Ovary (tissue), 10 donors: Measurements from ENCODE around the gene UBE2N. TPM values are rescaled to one million over a fixed set of nuclear protein-coding genes. Genes with fewer than 3 reads are reported as not detected.

Source experiments
- DNase-seq, 5 donors: peaks; one replicate each; pipeline ENCODE4 v3.0.0-alpha.2; 2019 to 2020
- H3K27ac ChIP-seq, 2 donors: fragments of 200-600 bp; one replicate each; pipeline versions ENCODE4 v1.5.1 to v1.8.0; 2019 to 2022
- H3K27me3 ChIP-seq: fragments of 200-600 bp; one replicate; pipeline ENCODE4 v1.8.0; 2022
- H3K36me3 ChIP-seq: fragments of 200-600 bp; sonication (generic); one replicate; pipeline ENCODE4 v1.5.1; 2019
- H3K4me1 ChIP-seq: one replicate; pipeline ENCODE4 v1.8.1; 2013; ENCODE audit warnings: mild to moderate bottlenecking, moderate library complexity; ENCODE audit not compliant: insufficient read depth
- H3K4me3 ChIP-seq: fragments of 200-600 bp; sonication (generic); one replicate; pipeline ENCODE4 v1.5.1; 2017
- H3K9me3 ChIP-seq, 2 donors: fragments of 200-600 bp in 1 of 2; sonication (generic) in 1 of 2; one replicate each; pipeline versions ENCODE4 v1.5.1 to v1.8.1; 2013 to 2019; ENCODE audit warnings: mild to moderate bottlenecking in 1 of 2, moderate library complexity in 1 of 2
- EP300 ChIP-seq: sonication (generic); formaldehyde crosslinking; IDR thresholded peaks from one replicate; pipeline ENCODE4 v1.6.1; 2017; ENCODE audit warnings: antibody characterized with exemption
- POLR2A ChIP-seq: fragments of 450-650 bp; IDR thresholded peaks from one replicate; pipeline ENCODE4 v1.6.1; 2017; ENCODE audit warnings: antibody characterized with exemption, mild to moderate bottlenecking, moderate library complexity
- WGBS, 3 donors: extraction: QIAGEN DNeasy Blood & Tissue Kit in 1 of 3; methylation state at CpG; one replicate each; pipeline versions ENCODE4 v1.1.5 to v1.1.7; 2013 to 2017; 5-methylcytosine and 5-hydroxymethylcytosine counted together
- intact Hi-C, 4 donors: fragments of 100-400 bp; cut with DNase I; formaldehyde crosslinking; loops; one replicate each; pipeline versions ENCODE4 v1.11.0 to v1.15.1; 2022 to 2023
- long read RNA-seq, 3 donors: library from polyadenylated mRNA in 2 of 3; unstranded in 2 of 3; transcript quantifications; one replicate each; pipeline ENCODE4 v2.0.0 and lab custom pipeline, GENCODE V29; 2021 to 2026
- polyA plus RNA-seq, 2 donors: library from polyadenylated mRNA; stranded (reverse); fragments of 200-250 nt in 1 of 2; fragments of 350-450 nt in 1 of 2; fragmentation: Illumina TruSeq in 1 of 2; extraction: RNeasy Lipid Tissue Mini Kit (QIAGEN cat#74804) in 1 of 2; gene quantifications; one replicate each; pipeline ENCODE4 v1.2.3, GENCODE V29; 2013 to 2014
- total RNA-seq, 7 donors: library from RNA; depleted of rRNA in 2 of 7; stranded (reverse); fragments of >200 nt in 2 of 7; fragmentation: NEBNext Ultra II Directional in 3 of 7; extraction: Animal tissue kit (Norgen Biotek cat#: 25700) in 3 of 7; gene quantifications; one replicate each; pipeline versions ENCODE4 v1.1.0 to v1.2.4, GENCODE V29; 2016 to 2023
- TF ChIP-seq, protein P1 (sequence below), 3 donors: fragments of 450-650 bp in 2 of 3; fragments of 200-600 bp in 1 of 3; IDR thresholded peaks; one replicate each; pipeline versions ENCODE4 v1.5.1 to v1.8.0; 2016 to 2022; ENCODE audit warnings: antibody characterized with exemption in 3 of 3, mild to moderate bottlenecking in 1 of 3
- donor health status: DM: no; HTN: no; CAD: no; lungs with moderate emphysema.
- donor health status: DM: no; HTN: no; CAD: no.
- donor health status: Bipolar disorder and iron deficiency.
- donor health status: DM: yes; HTN: yes; CAD: no.
- donor health status: DM: no; HTN: no; CAD: no.
- donor health status: DM: yes; HTN: yes; CAD: no.

UBE2N gene, protein sequence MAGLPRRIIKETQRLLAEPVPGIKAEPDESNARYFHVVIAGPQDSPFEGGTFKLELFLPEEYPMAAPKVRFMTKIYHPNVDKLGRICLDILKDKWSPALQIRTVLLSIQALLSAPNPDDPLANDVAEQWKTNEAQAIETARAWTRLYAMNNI
- total RNA-seq (100 to 1,000 TPM in 1 of 7 donors, 10 to 100 TPM in 6; 18.8 to 102 (median 63.3) TPM), polyA plus RNA-seq (10 to 100 TPM; 36.1 to 90.6 TPM)
- long read RNA-seq, donor 1, full-length matches to known transcripts: 100 of 109 reads
- long read RNA-seq, donor 1, partial matches to known transcripts: 5 of 109 reads
- long read RNA-seq, donor 1, other reads (novel, unspliced or antisense): 4 of 109 reads
- long read RNA-seq, donor 2, full-length matches to known transcripts: 98 of 104 reads
- long read RNA-seq, donor 2, partial matches to known transcripts: 0 of 104 reads
- long read RNA-seq, donor 2, other reads (novel, unspliced or antisense): 6 of 104 reads
- long read RNA-seq, donor 3, full-length matches to known transcripts: 64 of 73 reads
- long read RNA-seq, donor 3, partial matches to known transcripts: 3 of 73 reads
- long read RNA-seq, donor 3, other reads (novel, unspliced or antisense): 6 of 73 reads

DNA sequence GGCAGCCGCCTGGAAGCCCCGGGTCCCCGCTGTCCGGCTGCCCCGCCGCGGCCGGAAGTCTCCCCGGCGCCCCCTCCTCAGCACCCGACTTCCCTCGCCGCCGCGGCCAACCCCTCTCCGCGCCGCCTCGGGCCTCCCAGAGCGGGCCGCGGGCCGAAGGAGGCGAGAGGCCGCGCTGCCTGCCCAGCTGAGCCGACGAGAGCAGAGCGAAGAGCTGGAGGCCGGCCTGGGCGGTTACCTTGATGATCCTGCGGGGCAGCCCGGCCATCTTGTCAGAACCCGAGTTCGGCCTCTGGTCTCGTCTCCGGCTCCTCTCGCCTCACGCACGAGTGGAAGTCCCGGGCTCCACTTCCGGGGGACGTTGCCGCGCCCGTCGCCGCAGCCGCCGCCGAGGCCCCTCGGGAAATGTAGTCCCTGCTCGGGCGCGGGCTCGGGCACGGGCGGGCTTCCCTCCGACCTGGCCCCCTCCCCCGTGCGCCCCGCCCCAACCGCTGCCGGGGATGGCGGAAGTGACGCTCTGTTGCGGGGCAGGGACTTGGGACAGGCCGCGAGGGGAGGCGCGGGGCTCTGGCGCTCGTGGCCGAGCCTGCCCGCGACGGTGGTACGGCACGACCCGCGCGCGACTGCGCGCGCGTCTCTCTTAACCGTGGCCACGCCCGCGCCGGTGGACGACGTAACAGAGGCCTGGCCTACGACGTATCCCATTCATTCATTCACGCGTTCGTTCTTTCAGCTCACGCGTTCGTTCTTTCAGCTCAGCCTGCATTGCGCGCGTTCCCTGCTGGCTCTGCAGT, at the start of gene UBE2N:
Gene UBE2N (minus strand): TSS at position 331 of the 794 bp plus-strand sequence. CDS start 63 bp downstream, at position 268.
- DNase-seq: peak; percentile 94 to 97 (median 96)
- peaks cover 6% of the 10 kb centered on the region for H3K4me1 ChIP-seq

DNA sequence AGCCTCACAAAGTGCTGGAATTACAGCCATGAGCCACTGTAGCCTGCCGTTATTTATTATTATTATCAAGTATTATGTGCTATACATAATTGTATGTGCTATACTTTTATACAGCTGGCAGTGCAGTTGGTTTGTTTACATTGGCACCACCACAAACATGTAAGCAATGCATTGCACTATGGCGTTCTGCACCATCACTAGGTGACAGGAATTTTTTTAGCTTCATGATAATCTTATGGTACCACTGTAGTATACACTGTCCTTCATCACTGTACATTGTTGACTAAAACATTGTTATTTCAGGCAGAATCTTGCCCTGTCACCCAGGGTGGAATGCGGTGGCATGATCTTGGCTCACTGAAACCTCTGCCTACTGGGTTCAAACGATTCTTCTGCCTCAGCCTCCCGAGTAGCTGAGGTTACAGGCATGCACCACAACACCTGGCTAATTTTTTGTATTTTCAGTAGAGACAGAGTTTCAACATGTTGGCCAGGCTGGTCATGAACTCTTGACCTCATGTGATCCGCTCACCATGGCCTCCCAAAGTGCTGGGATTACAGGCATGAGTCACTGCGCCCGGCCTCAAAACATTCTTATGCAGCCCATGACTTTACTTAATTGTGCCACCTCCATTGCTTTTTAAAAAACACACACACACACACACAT, 42.7 kb upstream of the UBE2N start:
- H3K36me3 ChIP-seq: no peaks in the 10 kb centered on the region
- TF ChIP-seq, protein P1, sequence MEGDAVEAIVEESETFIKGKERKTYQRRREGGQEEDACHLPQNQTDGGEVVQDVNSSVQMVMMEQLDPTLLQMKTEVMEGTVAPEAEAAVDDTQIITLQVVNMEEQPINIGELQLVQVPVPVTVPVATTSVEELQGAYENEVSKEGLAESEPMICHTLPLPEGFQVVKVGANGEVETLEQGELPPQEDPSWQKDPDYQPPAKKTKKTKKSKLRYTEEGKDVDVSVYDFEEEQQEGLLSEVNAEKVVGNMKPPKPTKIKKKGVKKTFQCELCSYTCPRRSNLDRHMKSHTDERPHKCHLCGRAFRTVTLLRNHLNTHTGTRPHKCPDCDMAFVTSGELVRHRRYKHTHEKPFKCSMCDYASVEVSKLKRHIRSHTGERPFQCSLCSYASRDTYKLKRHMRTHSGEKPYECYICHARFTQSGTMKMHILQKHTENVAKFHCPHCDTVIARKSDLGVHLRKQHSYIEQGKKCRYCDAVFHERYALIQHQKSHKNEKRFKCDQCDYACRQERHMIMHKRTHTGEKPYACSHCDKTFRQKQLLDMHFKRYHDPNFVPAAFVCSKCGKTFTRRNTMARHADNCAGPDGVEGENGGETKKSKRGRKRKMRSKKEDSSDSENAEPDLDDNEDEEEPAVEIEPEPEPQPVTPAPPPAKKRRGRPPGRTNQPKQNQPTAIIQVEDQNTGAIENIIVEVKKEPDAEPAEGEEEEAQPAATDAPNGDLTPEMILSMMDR (IDR thresholded peaks at IDR 0.05): no peak
- TF ChIP-seq EP300 (no peak), POLR2A (no peak)
- 65 to 76% (median 72%) methylated on average over 8 of the region's 8 CpGs for WGBS, 3 donors
- H3K9me3 ChIP-seq: no peaks in the 10 kb centered on the region
- no peak overlapping the region for H3K27ac ChIP-seq
- H3K4me1 ChIP-seq: peaks cover 1% of the 10 kb centered on the region
- H3K27me3 ChIP-seq: no peaks in the 10 kb centered on the region
- intact Hi-C loops: no loop called here
- no peak for DNase-seq
- H3K4me3 ChIP-seq: no peak overlapping the region

More for the DNA sequence above, at the start of gene UBE2N:
- TF ChIP-seq, protein P1 (IDR thresholded peaks at IDR 0.05): no peak
- TF ChIP-seq EP300: no peak
- peak; percentile 60 for TF ChIP-seq POLR2A
- Histone ChIP-seq H3K4me3 (peak within 1 kb of the TSS; percentile 98), H3K36me3 (no peaks in the 10 kb centered on the region), H3K27ac (peak within 1 kb of the TSS; percentile 76 to 85), H3K27me3 (no peaks in the 10 kb centered on the region), H3K9me3 (no peaks in the 10 kb centered on the region)
- WGBS, 3 donors: 0 to 1% (median 0%) methylated on average over 80 to 105 of the region's 105 CpGs
- intact Hi-C loops: no loop called here

DNA sequence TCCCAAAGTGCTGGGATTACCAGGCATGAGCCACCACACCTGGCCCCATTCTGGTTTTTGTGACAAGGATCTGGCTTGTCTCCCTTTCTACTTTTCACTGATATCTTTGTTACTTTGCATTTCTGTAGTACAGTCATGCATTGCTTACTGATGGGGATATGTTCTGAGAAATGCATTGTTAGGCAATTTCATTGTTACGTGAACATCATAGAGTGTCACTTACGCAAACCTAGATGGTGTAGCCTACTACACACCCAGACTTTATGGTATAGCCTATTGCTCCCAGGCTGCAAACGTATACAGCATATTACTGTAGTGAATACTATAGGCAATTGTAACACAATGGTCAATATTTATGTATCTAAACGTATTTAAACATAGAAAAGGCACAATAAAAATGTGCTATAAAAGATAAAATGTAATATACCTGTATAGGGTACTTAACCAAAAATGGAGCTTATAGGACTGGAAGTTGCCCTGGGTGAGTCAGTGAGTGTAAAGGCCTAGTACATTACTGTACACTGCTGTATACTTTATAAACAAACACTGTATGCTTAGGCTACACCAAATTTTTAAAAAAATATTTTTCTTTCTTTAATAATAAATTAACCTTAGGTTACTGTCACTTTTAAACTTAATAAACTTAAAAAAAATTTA, 41.5 kb upstream of the UBE2N start:
- Histone ChIP-seq H3K36me3 (no peaks in the 10 kb centered on the region), H3K4me3 (no peak overlapping the region), H3K4me1 (peaks cover 1% of the 10 kb centered on the region), H3K9me3 (no peaks in the 10 kb centered on the region), H3K27ac (no peak overlapping the region), H3K27me3 (no peaks in the 10 kb centered on the region)
- no peak for DNase-seq
- 91 to 94% (median 92%) methylated on average over 4 of the region's 4 CpGs for WGBS, 3 donors
- TF ChIP-seq POLR2A (no peak), EP300 (no peak)
- TF ChIP-seq, protein P1 (IDR thresholded peaks at IDR 0.05): no peak
- intact Hi-C loops: no loop called here
